Keratinocyte (primary cell): ENCODE measurements around the gene FAM180B. TPM values are rescaled to one million over a fixed set of nuclear protein-coding genes. Genes with fewer than 3 reads are reported as not detected.

Experiments used
- DNase-seq: peaks from one replicate; pipeline ENCODE4 v3.0.0-alpha.2; 2011; ENCODE audit warnings: low read depth, missing footprints, low spot score
- FAIRE-seq: peaks from 2 replicates; lab custom pipeline; 2011; peaks lifted over from hg19 to GRCh38; lab: Jason Lieb, UNC
- H2AFZ ChIP-seq: 2 replicates; pipeline ENCODE4 v1.6.0; 2012; ENCODE audit warnings: low read length, control low read depth, inconsistent platforms; ENCODE audit not compliant: control insufficient read depth
- H3K27ac ChIP-seq: 2 replicates; pipeline ENCODE4 v1.5.1; 2011; ENCODE audit warnings: low read length; ENCODE audit not compliant: control insufficient read depth, insufficient read depth
- H3K27me3 ChIP-seq: 3 replicates; pipeline ENCODE4 v1.6.0; 2011; ENCODE audit warnings: low read length; ENCODE audit not compliant: control insufficient read depth, insufficient read depth; ENCODE audit errors: extremely low read depth
- H3K36me3 ChIP-seq, 2 experiments: 2 replicates in 1 of 2; 3 replicates in 1 of 2; pipeline ENCODE4 v1.5.1; 2011; ENCODE audit warnings: low read length in 2 of 2, mild to moderate bottlenecking in 1 of 2; ENCODE audit not compliant: control insufficient read depth in 2 of 2, insufficient read depth in 2 of 2; ENCODE audit errors: extremely low read depth in 1 of 2
- H3K4me1 ChIP-seq: 3 replicates; pipeline ENCODE4 v1.5.1; 2011; ENCODE audit warnings: low read length; ENCODE audit not compliant: control insufficient read depth, insufficient read depth; ENCODE audit errors: extremely low read depth
- H3K4me2 ChIP-seq: 3 replicates; pipeline ENCODE4 v1.6.0; 2011; ENCODE audit warnings: low read depth, low read length; ENCODE audit not compliant: control insufficient read depth, insufficient read depth; ENCODE audit errors: extremely low read depth
- H3K4me3 ChIP-seq, 3 experiments: fragments of 200-600 bp in 1 of 3; sonication (generic) in 1 of 3; 2 replicates in 2 of 3; 3 replicates in 1 of 3; pipeline ENCODE4 v1.5.1; 2011 to 2016; ENCODE audit warnings: low read length in 3 of 3, mild to moderate bottlenecking in 3 of 3, control low read depth in 2 of 3, inconsistent platforms in 1 of 3, low read depth in 1 of 3, mixed read lengths in 1 of 3, mixed run types in 1 of 3, moderate library complexity in 1 of 3; ENCODE audit not compliant: control insufficient read depth in 2 of 3, insufficient read depth in 2 of 3; ENCODE audit errors: extremely low read depth in 1 of 3
- H3K79me2 ChIP-seq: 2 replicates; pipeline ENCODE4 v1.6.0; 2012; ENCODE audit warnings: low read length; ENCODE audit not compliant: control insufficient read depth, insufficient read depth
- H3K9ac ChIP-seq: 3 replicates; pipeline ENCODE4 v1.6.0; 2011; ENCODE audit warnings: low read length; ENCODE audit not compliant: control insufficient read depth, insufficient read depth; ENCODE audit errors: extremely low read depth
- H3K9me1 ChIP-seq: 3 replicates; pipeline ENCODE4 v1.6.0; 2011; ENCODE audit warnings: low read length; ENCODE audit not compliant: control insufficient read depth, insufficient read depth; ENCODE audit errors: extremely low read depth
- H3K9me3 ChIP-seq: 2 replicates; pipeline ENCODE4 v1.5.1; 2012; ENCODE audit warnings: low read depth, low read length; ENCODE audit not compliant: control insufficient read depth
- H4K20me1 ChIP-seq: 3 replicates; pipeline ENCODE4 v1.6.0; 2011; ENCODE audit warnings: low read length; ENCODE audit not compliant: control insufficient read depth, insufficient read depth; ENCODE audit errors: extremely low read depth
- CTCF ChIP-seq, 3 experiments: IDR thresholded peaks in 1 of 3; conservative IDR thresholded peaks in 1 of 3; optimal IDR thresholded peaks in 1 of 3; 2 replicates in 2 of 3; 3 replicates in 1 of 3; pipeline versions ENCODE3 to v1.5.1; 2011; ENCODE audit warnings: low read length in 3 of 3, mild to moderate bottlenecking in 3 of 3, moderate library complexity in 2 of 3, control low read depth in 1 of 3, inconsistent platforms in 1 of 3; ENCODE audit not compliant: insufficient read depth in 2 of 3; ENCODE audit errors: extremely low read depth in 1 of 3
- EZH2 ChIP-seq: IDR thresholded peaks from one replicate; pipeline ENCODE4 v1.6.1; 2012; ENCODE audit warnings: inconsistent platforms, mild to moderate bottlenecking, low read length, moderate library complexity
- dilution Hi-C: fragments of 300-500 bp; cut with MboI; formaldehyde crosslinking; loops from one replicate; pipeline ENCODE4 v1.7.0; 2020; ENCODE audit warnings: low sequenced_read_pairs; ENCODE audit not compliant: extremely low pct_ligation_motif_present
- polyA plus RNA-seq, 5 experiments: library from polyadenylated mRNA; depleted of rRNA in 3 of 5; stranded (reverse) in 3 of 5; stranded (forward) in 1 of 5; unstranded in 1 of 5; fragments of >200 nt; gene quantifications; 1 replicate in 1 of 5; 2 replicates in 3 of 5; 3 replicates in 1 of 5; pipeline versions ENCODE4 v1.2.1 to v1.2.3, GENCODE V29; 2011 to 2012; ENCODE audit warnings: missing spikeins in 2 of 5, low read depth in 1 of 5, low replicate concordance in 1 of 5

Gene FAM180B
- polyA plus RNA-seq, 1 donor (not counting 4 experiments of a cell fraction or from before 2014, with no cell fraction given): not detected

- FAIRE-seq: no peak
Measured at GRCh38 chr11:47616726-47617416, 30.4 kb downstream of the FAM180B start.

GRCh38 chr11:47617417-47617809, 30.9 kb downstream of the FAM180B start:
- Histone ChIP-seq H4K20me1 (no peaks in the 10 kb centered on the region), H3K36me3 (peaks cover 16 to 19% of the 10 kb centered on the region in 2 experiments), H3K9ac (no peak overlapping the region), H3K27ac (no peak overlapping the region), H2AFZ (no peak overlapping the region), H3K9me1 (no peaks in the 10 kb centered on the region), H3K4me2 (no peak overlapping the region), H3K27me3 (no peaks in the 10 kb centered on the region), H3K79me2 (no peaks in the 10 kb centered on the region), H3K4me1 (no peaks in the 10 kb centered on the region), H3K4me3 (no peak overlapping the region), H3K9me3 (no peaks in the 10 kb centered on the region)
- DNase-seq (no peak), FAIRE-seq (no peak)
- TF ChIP-seq CTCF (optimal IDR thresholded peaks at IDR 0.05 in 1 of 3, IDR thresholded peaks at IDR 0.05 in 1 of 3, conservative IDR thresholded peaks at IDR 0.05 in 1 of 3; ENCODE audit: extremely low read depth in 1 of 3, insufficient read depth in 2 of 3, low read length in 3 of 3): no peak
- no peak for TF ChIP-seq EZH2
- dilution Hi-C loops: no loop called here

More at GRCh38 chr11:47616726-47617416, 30.4 kb downstream of the FAM180B start:
- Histone ChIP-seq H2AFZ (no peak overlapping the region), H3K36me3 (peaks cover 14 to 16% of the 10 kb centered on the region in 2 experiments), H3K9ac (no peak overlapping the region), H3K9me3 (no peaks in the 10 kb centered on the region), H3K4me1 (no peaks in the 10 kb centered on the region), H3K9me1 (no peaks in the 10 kb centered on the region), H3K4me2 (no peak overlapping the region), H4K20me1 (no peaks in the 10 kb centered on the region), H3K79me2 (no peaks in the 10 kb centered on the region), H3K4me3 (no peak overlapping the region), H3K27ac (no peak overlapping the region), H3K27me3 (no peaks in the 10 kb centered on the region)
- no peak for DNase-seq
- TF ChIP-seq CTCF (optimal IDR thresholded peaks at IDR 0.05 in 1 of 3, IDR thresholded peaks at IDR 0.05 in 1 of 3, conservative IDR thresholded peaks at IDR 0.05 in 1 of 3; ENCODE audit: extremely low read depth in 1 of 3, insufficient read depth in 2 of 3, low read length in 3 of 3) (peak; percentile 60 to 70 (median 69)), EZH2 (no peak)
- dilution Hi-C loops: no loop called here
